ENCODE measurements around the gene IFFO2.

DNA sequence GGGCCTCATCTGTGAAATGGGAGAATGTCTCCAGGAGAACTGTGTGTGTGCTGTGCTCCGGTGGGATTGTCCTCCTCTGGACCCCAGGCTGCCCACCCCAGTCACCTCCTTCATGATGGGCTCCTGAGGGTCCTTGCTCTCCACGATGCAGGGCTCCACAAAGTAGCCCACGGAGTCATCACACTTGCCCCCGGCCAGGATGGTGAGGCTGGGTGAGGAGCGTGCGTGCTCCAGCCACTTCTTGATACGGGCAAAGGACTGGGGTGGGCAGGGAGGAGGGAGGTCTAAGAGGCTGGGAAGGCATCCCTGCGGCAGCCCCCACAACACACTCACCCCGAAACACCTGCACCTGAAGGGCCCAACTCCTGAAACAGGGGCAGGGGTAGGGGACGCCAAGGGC lies 80.3 kb downstream of the IFFO2 start:
- TF ChIP-seq POLR2A (IDR thresholded peaks at IDR 0.05; ENCODE audit: low read depth, low read length) (no peak), TAF1 (IDR thresholded peaks at IDR 0.05; ENCODE audit: low read depth, low read length) (no peak), POLR2AphosphoS5 (IDR thresholded peaks at IDR 0.05; ENCODE audit: low read depth, low read length) (no peak), SPI1 (IDR thresholded peaks at IDR 0.05; ENCODE audit: low read depth, low read length) (no peak), POU2F2 (IDR thresholded peaks at IDR 0.05; ENCODE audit: low read depth, low read length) (no peak), PAX5 (IDR thresholded peaks at IDR 0.05; ENCODE audit: insufficient read depth, low read length, severe bottlenecking) (no peak)

Data from GM12891 (cell line).